Hepatocyte (in vitro differentiated cells): ENCODE data around the gene XPR1.

Source experiments
- CTCF ChIP-seq: fragments of 200-600 bp; sonication (generic); IDR thresholded peaks from 2 replicates; pipeline ENCODE4 v1.5.1; 2016; ENCODE audit warnings: antibody characterized with exemption, mild to moderate bottlenecking; ENCODE audit not compliant: poor library complexity
- EZH2 ChIP-seq: fragments of 200-600 bp; sonication (generic); IDR thresholded peaks from 2 replicates; pipeline ENCODE4 v1.6.1; 2016; ENCODE audit warnings: antibody characterized with exemption, mild to moderate bottlenecking, borderline replicate concordance
- EZH2phosphoT487 ChIP-seq: fragments of 200-600 bp; sonication (generic); IDR thresholded peaks from one replicate; pipeline ENCODE4 v1.6.1; 2018; ENCODE audit warnings: antibody characterized with exemption, mild to moderate bottlenecking, low read depth, moderate library complexity; ENCODE audit not compliant: unreplicated experiment, severe bottlenecking

- TF ChIP-seq CTCF (no peak), EZH2 (no peak), EZH2phosphoT487 (no peak)
Measured at GRCh38 chr1:180614730-180615129, 17.1 kb upstream of the XPR1 start.
